Stomach (tissue), 9 donors: ENCODE data around the gene MYPN. TPM values are rescaled to one million over a fixed set of nuclear protein-coding genes. Genes with fewer than 3 reads are reported as not detected.
"Not testable (repeated sequence)": the region's sequence is repeated elsewhere in the genome, so short reads cannot be mapped to it uniquely, and the experiment has no call there.

Experiments
- DNase-seq, 2 donors: peaks; one replicate each; pipeline versions ENCODE4 v3.0.0 to v3.0.0-alpha.2; 2013 to 2019
- H3K27ac ChIP-seq, 5 donors: fragments of 200-600 bp in 4 of 5; sonication (generic) in 4 of 5; one replicate each; pipeline ENCODE4 v1.5.1; 2013 to 2019; ENCODE audit warnings: mild to moderate bottlenecking in 1 of 5, moderate library complexity in 1 of 5
- H3K27me3 ChIP-seq, 3 donors: fragments of 200-600 bp; sonication (generic); one replicate each; pipeline ENCODE4 v1.5.1; 2017 to 2019; ENCODE audit warnings: mixed run types in 1 of 3
- H3K36me3 ChIP-seq, 4 donors: fragments of 200-600 bp; sonication (generic); 1 replicate in 3 of 4; 2 replicates in 1 of 4; pipeline ENCODE4 v1.5.1; 2016 to 2019
- H3K4me1 ChIP-seq, 4 donors: fragments of 200-600 bp; sonication (generic); one replicate each; pipeline ENCODE4 v1.5.1; 2016 to 2019
- H3K4me3 ChIP-seq, 4 donors: fragments of 200-600 bp; sonication (generic) in 3 of 4; one replicate each; pipeline ENCODE4 v1.5.1; 2016 to 2019; ENCODE audit warnings: mild to moderate bottlenecking in 1 of 4
- H3K9me3 ChIP-seq, 4 donors: fragments of 200-600 bp; sonication (generic); one replicate each; pipeline ENCODE4 v1.5.1; 2016 to 2019
- EP300 ChIP-seq: sonication (generic); formaldehyde crosslinking; IDR thresholded peaks from one replicate; pipeline ENCODE4 v1.6.1; 2017; ENCODE audit warnings: antibody characterized with exemption
- POLR2A ChIP-seq, 4 donors: fragments of 450-650 bp; IDR thresholded peaks; one replicate each; pipeline ENCODE4 v1.6.1; 2016; ENCODE audit warnings: antibody characterized with exemption in 4 of 4, control low read depth in 2 of 4, mild to moderate bottlenecking in 1 of 4, moderate library complexity in 1 of 4
- POLR2AphosphoS5 ChIP-seq, 3 donors: sonication (generic); formaldehyde crosslinking; IDR thresholded peaks; one replicate each; pipeline ENCODE4 v1.6.1; 2016; ENCODE audit warnings: antibody characterized with exemption in 3 of 3
- WGBS, 5 donors: extraction: QIAGEN DNeasy Blood & Tissue Kit in 3 of 5; methylation state at CpG; one replicate each; pipeline versions ENCODE4 v1.1.5 to v1.1.7; 2013 to 2018; 5-methylcytosine and 5-hydroxymethylcytosine counted together
- intact Hi-C: fragments of 100-400 bp; cut with DNase I; formaldehyde crosslinking; loops from one replicate; pipeline ENCODE4 v1.15.1; 2023; ENCODE audit warnings: low total_unique reads
- polyA plus RNA-seq, 3 donors: library from polyadenylated mRNA; stranded (reverse); fragments of 200-250 nt; gene quantifications; one replicate each; pipeline ENCODE4 v1.2.3, GENCODE V29; 2013
- total RNA-seq, 5 donors: library from RNA; depleted of rRNA; stranded (reverse); fragments of >200 nt; gene quantifications; one replicate each; pipeline versions ENCODE4 v1.1.0 to v1.2.3, GENCODE V29; 2014 to 2016
- TF ChIP-seq, protein P1 (sequence below), 7 experiments: fragments of 450-650 bp in 4 of 7; fragments of 200-600 bp in 3 of 7; sonication (generic) in 3 of 7; IDR thresholded peaks; one replicate each; pipeline ENCODE4 v1.5.1; 2016 to 2019; ENCODE audit warnings: antibody characterized with exemption in 7 of 7, control low read depth in 2 of 7, mild to moderate bottlenecking in 1 of 7
- donor health status: healthy with polysubstance abuse.
- donor health status: Bipolar disorder and iron deficiency.
- donor health status: healthy.

The MYPN gene
- total and polyA plus RNA-seq, 8 donors = 0.06 to 0.76 (median 0.40) TPM; not detected in 4

DNA sequence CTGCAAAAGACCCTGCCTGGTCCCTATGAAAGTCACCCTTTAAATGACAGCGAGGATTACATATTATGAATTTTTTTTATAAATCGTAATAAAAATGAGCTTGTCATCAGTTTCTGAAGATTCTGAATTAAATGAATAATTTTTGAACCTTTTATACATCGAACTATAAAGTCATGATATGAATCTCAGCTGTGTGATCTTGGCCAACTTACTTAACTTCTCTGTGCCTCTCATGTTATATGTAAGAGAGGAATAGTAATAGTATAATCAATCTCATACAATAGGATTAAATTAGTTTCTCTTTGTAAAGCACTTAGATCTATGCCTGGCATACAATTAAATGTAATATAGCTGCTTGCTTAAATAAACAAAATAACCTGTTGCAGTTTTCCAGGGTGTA lies 127.9 kb downstream of the MYPN start:
- no peak overlapping the region for H3K4me3 ChIP-seq
- intact Hi-C loops = no loop called here
- 86 to 91% (median 89%) methylated on average over 3 of the region's 3 CpGs for WGBS, 5 donors
- no peaks in the 10 kb centered on the region for H3K9me3 ChIP-seq
- no peak for TF ChIP-seq POLR2A (IDR thresholded peaks at IDR 0.05)
- TF ChIP-seq, protein P1, sequence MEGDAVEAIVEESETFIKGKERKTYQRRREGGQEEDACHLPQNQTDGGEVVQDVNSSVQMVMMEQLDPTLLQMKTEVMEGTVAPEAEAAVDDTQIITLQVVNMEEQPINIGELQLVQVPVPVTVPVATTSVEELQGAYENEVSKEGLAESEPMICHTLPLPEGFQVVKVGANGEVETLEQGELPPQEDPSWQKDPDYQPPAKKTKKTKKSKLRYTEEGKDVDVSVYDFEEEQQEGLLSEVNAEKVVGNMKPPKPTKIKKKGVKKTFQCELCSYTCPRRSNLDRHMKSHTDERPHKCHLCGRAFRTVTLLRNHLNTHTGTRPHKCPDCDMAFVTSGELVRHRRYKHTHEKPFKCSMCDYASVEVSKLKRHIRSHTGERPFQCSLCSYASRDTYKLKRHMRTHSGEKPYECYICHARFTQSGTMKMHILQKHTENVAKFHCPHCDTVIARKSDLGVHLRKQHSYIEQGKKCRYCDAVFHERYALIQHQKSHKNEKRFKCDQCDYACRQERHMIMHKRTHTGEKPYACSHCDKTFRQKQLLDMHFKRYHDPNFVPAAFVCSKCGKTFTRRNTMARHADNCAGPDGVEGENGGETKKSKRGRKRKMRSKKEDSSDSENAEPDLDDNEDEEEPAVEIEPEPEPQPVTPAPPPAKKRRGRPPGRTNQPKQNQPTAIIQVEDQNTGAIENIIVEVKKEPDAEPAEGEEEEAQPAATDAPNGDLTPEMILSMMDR (IDR thresholded peaks at IDR 0.05) = no peak
- TF ChIP-seq EP300 = no peak
- TF ChIP-seq POLR2AphosphoS5 (IDR thresholded peaks at IDR 0.05) = no peak
- no peak for DNase-seq
- H3K27me3 ChIP-seq = no peaks in the 10 kb centered on the region
- peaks cover 0 to under 1% (median 0%) of the 10 kb centered on the region in 4 donors for H3K4me1 ChIP-seq
- H3K27ac ChIP-seq = no peak overlapping the region
- H3K36me3 ChIP-seq = no peaks in the 10 kb centered on the region

DNA sequence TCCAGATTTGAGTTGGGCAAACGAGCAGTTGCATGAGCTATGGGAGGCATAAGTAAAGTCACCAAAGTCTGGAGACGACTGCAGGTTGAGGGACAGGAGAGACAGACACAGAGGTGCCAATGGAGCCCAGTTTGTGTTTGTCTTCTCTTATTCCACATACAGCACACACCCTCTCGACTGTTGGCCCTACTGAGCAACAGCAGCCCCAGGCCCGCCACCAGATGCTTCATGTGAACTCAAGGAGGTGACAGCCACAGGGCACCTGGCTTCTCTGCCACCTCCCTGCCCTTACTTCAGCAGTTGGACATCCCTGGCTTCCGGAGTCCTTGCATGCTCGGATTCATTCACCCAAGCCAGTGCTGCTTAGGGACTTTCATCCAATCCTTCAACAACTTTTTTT lies 129.1 kb downstream of the MYPN start:
- intact Hi-C loops = no loop called here
- TF ChIP-seq EP300 = no peak
- Histone ChIP-seq H3K27ac (no peak overlapping the region), H3K27me3 (no peaks in the 10 kb centered on the region), H3K9me3 (no peaks in the 10 kb centered on the region), H3K4me1 (no peaks in the 10 kb centered on the region), H3K36me3 (no peaks in the 10 kb centered on the region), H3K4me3 (no peak overlapping the region)
- 85 to 94% (median 89%) methylated on average over 6 of the region's 6 CpGs for WGBS, 5 donors
- DNase-seq = no peak

DNA sequence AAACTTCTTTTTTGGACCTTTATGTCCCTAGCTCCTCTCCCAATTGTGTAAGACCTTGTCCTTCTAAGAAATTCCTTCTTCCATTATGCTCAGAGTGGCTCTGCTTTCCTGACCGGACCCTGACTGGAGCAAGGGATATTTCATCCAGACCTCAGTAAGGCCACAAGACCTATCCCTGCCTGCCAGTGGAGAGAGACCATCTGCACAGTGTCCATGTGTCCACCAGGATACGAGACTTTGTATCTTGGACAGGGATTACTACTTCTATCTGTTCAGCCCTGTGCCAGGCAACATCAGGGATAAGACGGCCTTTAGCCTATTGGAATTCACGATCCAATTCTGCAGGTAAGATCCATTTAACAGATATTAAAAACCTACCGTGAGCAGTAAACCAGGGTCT lies 129.8 kb downstream of the MYPN start:
- 89 to 97% (median 96%) methylated on average over 5 of the region's 5 CpGs for WGBS, 5 donors
- TF ChIP-seq EP300 (no peak), POLR2A (IDR thresholded peaks at IDR 0.05) (no peak), POLR2AphosphoS5 (IDR thresholded peaks at IDR 0.05) (no peak)
- TF ChIP-seq, protein P1 (IDR thresholded peaks at IDR 0.05) = no peak
- Histone ChIP-seq H3K9me3 (no peaks in the 10 kb centered on the region), H3K4me1 (no peaks in the 10 kb centered on the region), H3K27me3 (no peaks in the 10 kb centered on the region), H3K36me3 (no peaks in the 10 kb centered on the region), H3K27ac (no peak overlapping the region), H3K4me3 (no peak overlapping the region)
- intact Hi-C loops = no loop called here
- DNase-seq = no peak

DNA sequence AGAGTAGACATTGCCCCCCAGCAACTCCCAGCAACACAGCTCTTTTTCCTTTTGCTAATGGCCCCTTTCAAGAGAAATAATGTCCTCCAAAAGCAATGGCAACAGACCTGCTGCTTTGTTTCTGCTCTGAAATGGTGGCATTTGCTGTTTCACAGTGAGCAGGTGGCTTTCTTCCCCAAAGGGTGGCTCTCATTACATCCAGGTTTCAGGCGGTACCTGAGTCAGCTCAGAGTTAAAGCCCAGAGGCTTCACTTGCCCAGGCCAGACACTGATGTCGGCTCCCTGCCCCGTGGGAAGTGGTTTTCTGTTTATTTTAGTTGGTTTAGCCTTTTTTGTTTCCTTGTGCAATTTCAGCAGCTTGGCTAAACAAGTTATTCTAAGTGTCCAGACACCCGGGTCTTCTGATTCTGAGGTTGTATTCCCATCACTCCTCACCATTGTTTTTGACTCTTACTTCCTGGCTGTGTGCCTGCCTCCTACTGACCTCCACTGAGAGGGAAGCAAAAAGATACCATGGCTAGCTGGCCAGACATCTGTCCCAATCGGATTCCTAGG lies 130.4 kb downstream of the MYPN start:
- Histone ChIP-seq H3K9me3 (no peaks in the 10 kb centered on the region), H3K36me3 (no peaks in the 10 kb centered on the region), H3K4me3 (no peak overlapping the region), H3K27ac (no peak overlapping the region), H3K4me1 (no peaks in the 10 kb centered on the region), H3K27me3 (no peaks in the 10 kb centered on the region)
- intact Hi-C loops = no loop called here
- WGBS, 5 donors = 61 to 72% (median 68%) methylated on average over 5 of the region's 5 CpGs
- no peak for DNase-seq
- TF ChIP-seq POLR2AphosphoS5 (IDR thresholded peaks at IDR 0.05) (no peak), EP300 (no peak)
- TF ChIP-seq, protein P1 (IDR thresholded peaks at IDR 0.05) = no peak

DNA sequence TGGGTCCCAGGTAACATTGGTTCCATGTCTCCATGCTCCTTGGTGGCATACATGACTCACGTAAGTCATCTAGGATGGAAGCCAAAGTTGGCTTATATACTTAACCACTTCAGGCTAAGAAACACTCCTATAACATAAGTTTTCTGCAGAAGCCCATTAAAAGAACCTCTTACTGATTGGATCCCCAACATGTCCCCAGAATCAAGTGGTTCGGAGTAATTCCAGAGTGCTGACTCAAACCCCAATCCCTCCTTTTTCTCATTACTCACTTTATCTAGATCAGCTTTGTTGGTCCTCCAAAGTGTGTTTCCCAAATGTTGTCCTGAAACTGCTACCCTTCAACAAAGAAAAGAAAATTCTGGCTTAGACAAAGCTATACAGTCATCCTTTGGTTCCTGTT lies 132.8 kb downstream of the MYPN start:
- no peak for TF ChIP-seq EP300
- TF ChIP-seq POLR2A (IDR thresholded peaks at IDR 0.05) = no peak
- TF ChIP-seq, protein P1 (IDR thresholded peaks at IDR 0.05) = no peak
- TF ChIP-seq POLR2AphosphoS5 (IDR thresholded peaks at IDR 0.05) = no peak
- no peaks in the 10 kb centered on the region for H3K36me3 ChIP-seq
- WGBS, 5 donors = 68 to 93% (median 88%) methylated on average over 2 of the region's 2 CpGs
- H3K4me1 ChIP-seq = no peaks in the 10 kb centered on the region
- no peaks in the 10 kb centered on the region for H3K9me3 ChIP-seq
- intact Hi-C loops = no loop called here
- H3K27ac ChIP-seq = no peak overlapping the region
- no peak overlapping the region for H3K4me3 ChIP-seq
- no peak for DNase-seq
- no peaks in the 10 kb centered on the region for H3K27me3 ChIP-seq

DNA sequence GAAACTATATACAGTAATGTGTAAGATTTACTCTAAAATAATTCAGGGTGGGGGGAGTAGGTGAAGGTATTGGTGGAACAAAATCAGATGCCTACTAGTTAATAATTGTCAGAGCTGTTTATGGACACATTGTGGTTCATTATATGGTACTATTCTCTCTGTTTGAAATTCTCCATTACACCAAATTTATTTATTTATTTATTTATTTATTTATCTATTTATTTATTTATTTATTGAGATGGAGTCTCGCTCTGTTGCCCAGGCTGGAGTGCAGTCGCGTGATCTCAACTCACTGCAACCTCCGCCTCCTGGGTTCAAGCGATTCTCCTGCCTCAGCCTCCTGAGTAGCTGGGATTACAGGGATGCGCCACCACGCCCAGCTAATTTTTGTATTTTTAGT lies 137.1 kb downstream of the MYPN start:
- intact Hi-C loops, H3K36me3 ChIP-seq, H3K27ac ChIP-seq, DNase-seq, H3K4me1 ChIP-seq, H3K4me3 ChIP-seq, H3K9me3 ChIP-seq, H3K27me3 ChIP-seq: not testable (repeated sequence)
- WGBS, 5 donors = 91 to 98% (median 94%) methylated on average over 7 of the region's 7 CpGs
